Measurements from ENCODE around the gene JSRP1. TPM values are rescaled to one million over a fixed set of nuclear protein-coding genes. Genes with fewer than 3 reads are reported as not detected.

JSRP1 gene, protein sequence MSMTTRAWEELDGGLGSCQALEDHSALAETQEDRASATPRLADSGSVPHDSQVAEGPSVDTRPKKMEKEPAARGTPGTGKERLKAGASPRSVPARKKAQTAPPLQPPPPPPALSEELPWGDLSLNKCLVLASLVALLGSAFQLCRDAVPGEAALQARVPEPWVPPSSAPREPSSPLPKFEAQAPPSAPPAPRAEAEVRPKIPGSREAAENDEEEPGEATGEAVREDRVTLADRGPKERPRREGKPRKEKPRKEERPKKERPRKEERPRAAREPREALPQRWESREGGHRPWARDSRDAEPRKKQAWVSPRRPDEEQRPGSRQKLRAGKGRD
- total RNA-seq (2022; extraction: Qiagen RNA extraction; ENCODE audit: low read depth) = 0.48 to 1.2 TPM (median 0.65 TPM) in 5 replicates

DNA sequence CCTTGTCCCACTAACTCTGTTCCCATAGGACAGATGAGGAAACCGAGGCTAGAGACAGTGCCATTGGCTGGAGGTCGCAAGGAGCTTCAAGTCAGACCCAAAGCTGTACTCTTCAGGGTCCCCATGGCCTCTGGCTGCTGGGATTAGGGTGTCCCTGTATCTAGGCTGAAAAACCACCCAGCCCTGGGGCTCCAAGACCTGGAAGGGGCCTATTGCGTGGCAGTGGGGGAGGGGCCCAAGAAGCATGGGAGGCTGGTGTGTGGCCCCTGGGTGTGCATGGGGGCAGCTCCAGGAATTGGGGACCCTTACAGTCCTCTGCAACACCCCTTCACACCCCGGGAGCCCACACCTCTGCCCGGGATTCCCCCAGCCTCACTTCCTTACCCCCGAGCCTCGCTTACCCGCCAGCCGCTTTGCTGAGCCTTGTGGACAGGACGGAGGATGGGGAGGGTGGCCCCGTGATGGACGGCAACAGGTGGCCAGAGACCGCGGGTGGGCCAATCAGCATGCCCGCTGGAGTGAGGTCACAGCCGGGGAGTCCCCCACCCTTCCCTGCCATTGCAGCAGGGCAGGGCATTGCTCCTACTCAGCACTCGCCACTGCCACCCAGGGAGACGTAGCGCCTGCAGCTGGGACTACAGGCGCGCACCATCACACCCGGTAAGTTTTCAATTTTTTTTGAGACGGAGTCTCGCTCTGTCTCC lies at the start of gene JSRP1:
Gene JSRP1, minus strand, starts transcription at position 436 of the 704 bp plus-strand sequence. CDS start 1,103 bp downstream, outside the sequence.

DNA sequence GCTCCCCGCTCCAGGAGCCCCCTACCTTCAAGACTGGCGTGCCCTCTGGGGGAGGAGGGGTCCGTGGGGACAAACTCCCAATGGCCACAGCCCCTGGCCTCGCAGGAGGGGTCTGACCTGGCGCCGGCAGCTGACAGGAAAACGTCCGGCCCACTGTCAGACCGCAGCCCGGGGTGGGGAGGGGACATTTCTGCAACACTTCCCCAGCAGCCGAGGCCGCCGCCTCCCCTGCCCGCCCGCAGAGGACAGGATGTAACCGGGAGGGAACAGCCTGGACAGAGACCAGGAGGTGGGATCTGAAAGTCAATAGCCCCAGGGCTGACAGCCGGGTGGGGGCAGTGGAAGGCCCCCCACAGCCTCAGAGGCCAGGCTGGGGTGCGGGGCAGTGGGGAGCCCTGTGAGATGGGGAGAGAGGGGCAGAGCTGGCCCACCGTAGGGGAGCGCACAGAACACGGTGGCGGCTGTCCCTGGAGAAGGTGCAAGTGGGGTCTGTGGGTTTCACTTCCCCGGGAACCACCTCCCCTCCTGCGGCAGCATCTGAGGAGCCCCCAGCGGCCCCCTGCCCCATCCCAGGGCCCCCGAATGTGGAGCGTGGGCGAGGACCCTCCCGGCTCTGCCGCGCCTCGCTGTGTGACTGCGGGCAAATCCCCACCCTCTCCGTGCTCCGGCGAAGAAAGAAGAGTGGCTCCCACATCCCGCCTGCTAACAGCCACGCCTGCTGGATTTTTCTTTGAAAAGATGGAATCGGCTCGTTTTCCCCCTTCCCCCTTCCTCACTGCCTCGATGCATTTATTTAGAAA lies 26.0 kb upstream of the JSRP1 start, which contains the start of gene PEAK3:
Gene PEAK3, minus strand, starts transcription at position 114 of the 800 bp plus-strand sequence. CDS start 1,244 bp downstream, outside the sequence.

DNA sequence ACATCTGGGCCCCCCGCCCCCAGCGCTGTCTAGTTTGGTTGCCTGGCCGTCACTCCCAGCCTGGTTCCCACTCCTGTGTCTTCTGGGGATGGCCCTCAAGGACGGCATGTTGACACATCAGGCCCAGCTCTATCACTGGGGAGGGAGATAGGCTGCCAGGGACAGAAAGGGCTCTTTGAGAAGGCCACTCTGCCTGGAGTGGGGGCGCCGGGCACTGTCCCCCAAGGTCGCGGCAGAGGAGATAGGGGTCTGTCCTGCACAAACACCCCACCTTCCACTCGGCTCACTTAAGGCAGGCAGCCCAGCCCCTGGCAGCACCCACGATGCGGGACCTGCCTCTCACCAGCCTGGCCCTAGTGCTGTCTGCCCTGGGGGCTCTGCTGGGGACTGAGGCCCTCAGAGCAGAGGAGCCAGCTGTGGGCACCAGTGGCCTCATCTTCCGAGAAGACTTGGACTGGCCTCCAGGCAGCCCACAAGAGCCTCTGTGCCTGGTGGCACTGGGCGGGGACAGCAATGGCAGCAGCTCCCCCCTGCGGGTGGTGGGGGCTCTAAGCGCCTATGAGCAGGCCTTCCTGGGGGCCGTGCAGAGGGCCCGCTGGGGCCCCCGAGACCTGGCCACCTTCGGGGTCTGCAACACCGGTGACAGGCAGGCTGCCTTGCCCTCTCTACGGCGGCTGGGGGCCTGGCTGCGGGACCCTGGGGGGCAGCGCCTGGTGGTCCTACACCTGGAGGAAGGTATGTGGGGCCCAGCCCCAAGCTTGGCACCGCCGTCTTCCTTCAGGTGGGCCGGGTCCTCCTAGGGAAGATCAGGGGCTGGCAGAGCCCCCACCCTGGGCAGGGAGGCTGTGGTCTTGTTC lies 7.0 kb downstream of the JSRP1 start, which contains the start of gene AMH:
Gene AMH, plus strand, starts transcription at position 314 of the 857 bp plus-strand sequence. Its CDS starts 10 bp downstream, at position 324.

DNA sequence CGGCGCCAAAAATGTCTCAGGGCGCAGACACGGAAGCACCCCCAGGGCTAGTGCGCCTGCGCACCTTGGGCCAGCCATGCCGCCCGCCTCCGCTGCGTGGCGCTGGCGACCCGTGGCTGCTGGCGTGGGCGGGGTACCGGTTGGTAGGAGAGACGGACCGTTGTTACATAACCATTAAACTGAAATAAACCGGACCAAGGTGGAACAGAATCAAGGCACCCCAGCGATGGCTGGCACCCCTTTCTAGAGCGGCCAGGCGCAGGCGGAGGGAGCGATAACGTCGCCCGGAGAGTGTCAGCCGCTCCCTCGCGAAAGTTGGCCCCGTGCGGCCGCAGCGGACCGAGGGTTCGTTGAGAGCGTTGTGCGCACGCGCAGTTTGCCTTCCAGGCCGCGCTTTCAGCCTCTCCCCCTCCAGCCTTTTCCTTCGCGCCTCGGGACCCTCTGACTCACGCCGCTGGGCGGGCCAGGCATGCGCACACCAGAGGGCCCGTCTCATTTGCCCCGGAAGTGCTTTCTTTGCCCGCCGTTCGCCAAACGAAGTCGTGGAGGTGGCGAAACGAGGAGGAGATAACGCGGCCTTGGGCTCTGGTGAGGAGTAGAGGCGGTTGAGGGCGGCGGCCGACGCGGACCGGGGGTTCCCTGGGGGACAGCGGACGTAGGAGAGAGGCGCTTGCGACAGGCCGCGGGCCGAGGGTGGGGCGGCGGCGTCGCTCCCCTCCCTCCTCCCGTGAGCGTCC lies 19.7 kb downstream of the JSRP1 start, which contains the start of the genes PLEKHJ1 and SF3A2:
Gene PLEKHJ1, minus strand, starts transcription at position 16 of the 737 bp plus-strand sequence. CDS start 81 bp downstream, outside the sequence.
Gene SF3A2, plus strand, starts transcription at position 511 of the 737 bp plus-strand sequence. CDS start 6,595 bp downstream, outside the sequence.

Other genes with a start within 250 kb of the JSRP1 start
- gene BTBD2, start 240.7 kb downstream of the JSRP1 start, total RNA-seq (2022; extraction: Qiagen RNA extraction; ENCODE audit: low read depth) = 34.4 to 46.3 TPM (median 43.0 TPM) in 5 replicates
- 56.6 to 91.4 TPM (median 78.9 TPM) in 5 replicates for gene MKNK2, start 205.2 kb downstream of the JSRP1 start, total RNA-seq (2022; extraction: Qiagen RNA extraction; ENCODE audit: low read depth)
- gene MOB3A, start 160.1 kb downstream of the JSRP1 start, total RNA-seq (2022; extraction: Qiagen RNA extraction; ENCODE audit: low read depth) = 13.2 to 15.9 TPM (median 14.2 TPM) in 5 replicates
- gene IZUMO4, start 159.5 kb downstream of the JSRP1 start, total RNA-seq (2022; extraction: Qiagen RNA extraction; ENCODE audit: low read depth) = 0.23 to 1.1 TPM (median 0.80 TPM) in 5 replicates
- 66.4 to 83.3 TPM (median 81.8 TPM) in 5 replicates for gene AP3D1, start 104.9 kb downstream of the JSRP1 start, total RNA-seq (2022; extraction: Qiagen RNA extraction; ENCODE audit: low read depth)
- gene DOT1L, start 92.5 kb downstream of the JSRP1 start, total RNA-seq (2022; extraction: Qiagen RNA extraction; ENCODE audit: low read depth) = 11.0 to 18.7 TPM (median 17.3 TPM) in 5 replicates
- 43.2 to 57.5 TPM (median 52.7 TPM) in 5 replicates for gene PLEKHJ1, start 20.1 kb downstream of the JSRP1 start, total RNA-seq (2022; extraction: Qiagen RNA extraction; ENCODE audit: low read depth)
- 60.9 to 73.1 TPM (median 68.7 TPM) in 5 replicates for gene SF3A2, start 19.6 kb downstream of the JSRP1 start, total RNA-seq (2022; extraction: Qiagen RNA extraction; ENCODE audit: low read depth)
- gene AMH, start 7.1 kb downstream of the JSRP1 start, total RNA-seq (2022; extraction: Qiagen RNA extraction; ENCODE audit: low read depth) = 7.4 to 17.2 TPM (median 15.2 TPM) in 5 replicates
- 0.05 TPM in 1 of 5 replicates, not detected in the others for gene PEAK3, start 25.8 kb upstream of the JSRP1 start, total RNA-seq (2022; extraction: Qiagen RNA extraction; ENCODE audit: low read depth)
- not detected in 5 replicates for gene LINGO3, start 51.7 kb upstream of the JSRP1 start, total RNA-seq (2022; extraction: Qiagen RNA extraction; ENCODE audit: low read depth)
- 131 to 166 TPM (median 150 TPM) in 5 replicates for gene LSM7, start 72.2 kb upstream of the JSRP1 start, total RNA-seq (2022; extraction: Qiagen RNA extraction; ENCODE audit: low read depth)
- gene SPPL2B, start 72.3 kb upstream of the JSRP1 start, total RNA-seq (2022; extraction: Qiagen RNA extraction; ENCODE audit: low read depth) = 12.8 to 21.8 TPM (median 21.6 TPM) in 5 replicates
- 0.03 to 0.42 TPM in 2 of 5 replicates, not detected in the others for gene TMPRSS9, start 103.8 kb upstream of the JSRP1 start, total RNA-seq (2022; extraction: Qiagen RNA extraction; ENCODE audit: low read depth)
- 64.3 to 136 TPM (median 113 TPM) in 5 replicates for gene TIMM13, start 171.2 kb upstream of the JSRP1 start, total RNA-seq (2022; extraction: Qiagen RNA extraction; ENCODE audit: low read depth)
- gene LMNB2, start 200.5 kb upstream of the JSRP1 start, total RNA-seq (2022; extraction: Qiagen RNA extraction; ENCODE audit: low read depth) = 63.6 to 85.8 TPM (median 74.4 TPM) in 5 replicates
- 61.9 to 89.9 TPM (median 83.4 TPM) in 5 replicates for gene GADD45B, start 219.7 kb upstream of the JSRP1 start, total RNA-seq (2022; extraction: Qiagen RNA extraction; ENCODE audit: low read depth)

All from A549 treated with GW870086 at 1 μM for 4 hours (cell line).